SK-MEL-5 (cell line): ENCODE data around the gene COL4A3. TPM values are rescaled to one million over a fixed set of nuclear protein-coding genes. Genes with fewer than 3 reads are reported as not detected.
A peak's percentile ranks its signal among the peaks of the same experiment; 100 is the strongest.

ENCODE experiments used
- DNase-seq: peaks from one replicate; pipeline ENCODE4 v3.0.0-alpha.2; 2016; ENCODE audit warnings: low read depth, low spot score
- in situ Hi-C: cut with HindIII; loops from 2 replicates; pipeline ENCODE4 v1.10.0; 2016; ENCODE audit warnings: low sequenced_read_pairs, high pct_unique_total_duplicates, low pct_unique_long_range_greater_than_20kb
- total RNA-seq: library from RNA; depleted of rRNA; stranded (reverse); fragments of >200 nt; shearing (Covaris generic); gene quantifications from 2 replicates; pipeline ENCODE4 v1.2.3, GENCODE V29; 2014; rRNA removed

The COL4A3 gene
- total RNA-seq, 1 experiment from 2014 or later, result not detected

DNA sequence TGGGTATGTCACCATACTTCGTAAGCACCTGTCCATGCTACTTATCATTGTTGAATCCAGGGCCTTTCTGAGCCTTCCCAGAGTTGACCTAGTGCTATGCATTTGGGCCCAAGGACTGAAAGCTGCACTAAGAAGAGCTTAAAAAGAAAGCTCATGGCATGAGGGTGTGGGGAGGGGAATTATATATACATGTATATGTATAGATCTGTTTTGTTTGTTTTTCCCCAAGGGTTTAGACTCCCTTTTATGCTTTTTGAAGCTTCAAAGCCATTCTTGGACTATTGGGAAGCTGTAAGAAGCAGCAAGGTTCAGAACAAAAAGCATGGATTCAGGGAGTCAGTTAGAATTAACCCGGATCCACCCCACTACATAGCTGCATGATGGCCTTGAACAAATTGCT, 183.9 kb downstream of the COL4A3 start:
- in situ Hi-C loops, result no loop called here
- DNase-seq, result no peak

DNA sequence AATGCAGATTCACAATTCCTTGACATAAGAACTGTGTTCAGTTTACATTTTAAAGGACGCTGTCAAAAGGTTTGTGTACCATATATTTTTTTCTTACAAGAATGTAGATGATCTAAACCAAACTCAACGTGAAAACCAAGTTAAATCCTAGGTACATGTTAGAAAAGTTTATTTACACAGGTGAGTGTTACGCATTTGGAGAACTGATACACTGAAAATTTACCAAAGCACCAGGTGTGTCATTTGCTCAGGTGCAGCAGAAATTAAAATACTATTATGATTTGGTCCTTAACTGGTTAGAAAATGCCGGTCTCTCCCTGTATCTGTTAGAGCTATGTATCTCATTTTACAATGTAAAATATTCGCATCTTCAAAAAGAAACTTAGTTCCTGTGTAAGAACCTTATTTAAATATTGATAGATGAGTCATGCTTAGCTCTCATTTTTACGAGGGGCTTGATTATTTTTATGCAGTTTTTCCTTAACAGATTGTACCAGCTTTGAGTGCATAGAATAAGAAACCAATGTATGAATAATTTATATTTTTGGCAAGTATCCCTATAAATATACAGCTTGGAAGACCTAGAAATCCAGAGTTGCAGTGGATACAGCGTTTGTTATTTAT, 185.7 kb downstream of the COL4A3 start:
- DNase-seq, result no peak
- in situ Hi-C loops, result no loop called here

DNA sequence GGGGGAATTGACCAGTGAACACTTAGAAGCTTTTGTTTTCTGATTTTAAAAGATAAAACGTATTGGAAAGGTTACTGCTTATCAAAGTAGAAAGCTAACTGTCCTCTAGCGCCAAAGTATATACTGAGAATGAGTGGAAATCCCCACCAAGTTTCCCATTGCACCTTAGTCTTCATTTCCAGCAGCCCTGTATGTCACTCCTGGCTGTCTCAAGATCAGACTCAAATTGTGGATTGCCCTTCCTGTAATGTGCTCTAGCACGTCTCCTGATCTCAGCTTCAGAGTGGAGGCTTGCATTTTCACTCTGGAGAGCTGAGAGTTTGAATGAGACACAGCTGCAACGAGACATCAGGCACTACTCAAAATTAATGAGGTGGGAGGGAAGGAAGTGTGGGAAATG, 187.2 kb downstream of the COL4A3 start:
- in situ Hi-C loops, result no loop called here
- DNase-seq, result no peak

DNA sequence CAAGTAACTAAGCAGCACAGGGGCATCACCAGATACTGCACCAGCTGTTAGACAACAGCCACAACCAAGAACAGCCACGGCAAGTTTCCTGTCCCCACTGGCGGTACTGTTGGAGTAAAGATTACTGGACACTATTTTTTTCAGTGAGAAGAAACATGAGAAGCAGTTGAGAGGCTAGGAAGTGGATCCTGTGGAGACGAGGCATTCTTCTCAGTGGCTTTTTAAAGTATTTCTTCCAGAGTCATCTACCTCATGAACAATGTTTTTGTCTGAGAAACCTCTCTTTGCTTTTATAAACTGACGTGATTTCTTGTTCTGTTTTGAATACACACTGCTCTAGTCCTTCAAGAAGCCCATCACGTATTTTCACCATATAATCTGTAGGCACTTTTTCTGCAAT, 195.9 kb downstream of the COL4A3 start:
- DNase-seq, result no peak
- in situ Hi-C loops, result no loop called here

DNA sequence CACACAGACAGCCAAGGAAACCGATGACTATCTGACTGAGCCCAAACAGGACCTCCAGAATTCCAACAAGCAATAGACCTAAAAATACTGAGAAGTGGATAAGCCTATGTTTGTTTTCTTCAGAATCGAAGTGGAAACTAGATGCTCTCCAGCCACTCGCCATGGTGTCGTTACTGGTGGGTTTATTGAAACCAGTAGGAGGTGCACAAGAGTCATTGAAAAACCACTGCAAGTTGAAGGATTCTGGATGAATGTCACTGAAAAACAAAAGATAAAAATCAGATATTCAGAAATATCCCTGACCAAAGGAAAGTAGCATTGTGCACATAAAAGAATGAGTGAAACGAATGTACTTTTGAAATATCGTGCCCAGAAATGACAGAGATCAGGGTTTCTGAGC, 199.3 kb downstream of the COL4A3 start:
- in situ Hi-C loops, result no loop called here
- peak; percentile 72 for DNase-seq

Other genes starting within 250 kb of the COL4A3 start
- not detected in 2 replicates for gene COL4A4, start 419 bp upstream of the COL4A3 start, total RNA-seq
- 126 and 144 TPM in 2 replicates for gene MFF, start 160.6 kb downstream of the COL4A3 start, total RNA-seq
- gene TM4SF20, start 214.7 kb downstream of the COL4A3 start, total RNA-seq, result not detected in 2 replicates
- not detected in 2 replicates for gene SCYGR1, start 223.3 kb downstream of the COL4A3 start, total RNA-seq